HFFc6 (cell line): ENCODE data around the gene IREB2. TPM values are rescaled to one million over a fixed set of nuclear protein-coding genes. Genes with fewer than 3 reads are reported as not detected.

Source experiments
- DNase-seq: peaks from one replicate; pipeline ENCODE4 v3.0.0-alpha.2; 2018
- H3K27ac Mint-ChIP-seq: 2 replicates; pipeline ENCODE4 v1.8.0; 2020; ENCODE audit warnings: mild to moderate bottlenecking, mixed read lengths
- H3K27me3 Mint-ChIP-seq: 2 replicates; pipeline ENCODE4 v1.8.0; 2021; ENCODE audit warnings: mild to moderate bottlenecking, moderate library complexity, mixed read lengths; ENCODE audit not compliant: insufficient read depth
- H3K36me3 Mint-ChIP-seq: 2 replicates; pipeline ENCODE4 v1.8.0; 2021; ENCODE audit warnings: low read depth, mixed read lengths
- H3K4me1 Mint-ChIP-seq: 2 replicates; pipeline ENCODE4 v1.8.0; 2020; ENCODE audit warnings: low read depth, mixed read lengths
- H3K4me3 Mint-ChIP-seq: 2 replicates; pipeline ENCODE4 v1.8.0; 2020; ENCODE audit warnings: mild to moderate bottlenecking, moderate library complexity, mixed read lengths
- H3K9me3 Mint-ChIP-seq: 2 replicates; pipeline ENCODE4 v1.8.0; 2020; ENCODE audit warnings: mild to moderate bottlenecking, mixed read lengths
- CTCF ChIP-seq: fragments of 200-600 bp; sonication (generic); IDR thresholded peaks from 2 replicates; pipeline ENCODE4 v1.5.0; 2021; ENCODE audit warnings: antibody characterized with exemption, mild to moderate bottlenecking
- total RNA-seq, 6 experiments: library from RNA; stranded (reverse); fragmentation: NEBNext Ultra II Directional; extraction: Animal tissue kit (Norgen Biotek cat#: 25700); gene quantifications; 2 replicates in 1 of 6; 3 replicates in 5 of 6; pipeline ENCODE4 v1.2.3, GENCODE V29; 2021

Gene IREB2
- total RNA-seq, 6 experiments from 2014 or later: 35.8 to 42.5 (median 38.5) TPM

GRCh38 chr15:78394981-78395616, 42.9 kb upstream of the IREB2 start:
- H3K9me3 Mint-ChIP-seq: no peaks in the 10 kb centered on the region
- H3K36me3 Mint-ChIP-seq: no peaks in the 10 kb centered on the region
- TF ChIP-seq CTCF: no peak
- H3K27me3 Mint-ChIP-seq: peaks cover 46% of the 10 kb centered on the region
- H3K4me3 Mint-ChIP-seq: no peak overlapping the region
- DNase-seq: no peak
- H3K27ac Mint-ChIP-seq: no peak overlapping the region
- H3K4me1 Mint-ChIP-seq: peaks cover 22% of the 10 kb centered on the region

- no peak for DNase-seq
- peaks cover 46% of the 10 kb centered on the region for H3K27me3 Mint-ChIP-seq
- peaks cover 10% of the 10 kb centered on the region for H3K4me1 Mint-ChIP-seq
- no peaks in the 10 kb centered on the region for H3K9me3 Mint-ChIP-seq
- H3K27ac Mint-ChIP-seq: no peak overlapping the region
- no peak for TF ChIP-seq CTCF
- no peak overlapping the region for H3K4me3 Mint-ChIP-seq
- H3K36me3 Mint-ChIP-seq: no peaks in the 10 kb centered on the region
Observed at GRCh38 chr15:78396186-78396814, 41.7 kb upstream of the IREB2 start.

GRCh38 chr15:78396976-78397375, 41.0 kb upstream of the IREB2 start:
- no peaks in the 10 kb centered on the region for H3K36me3 Mint-ChIP-seq
- H3K27ac Mint-ChIP-seq: no peak overlapping the region
- H3K9me3 Mint-ChIP-seq: no peaks in the 10 kb centered on the region
- no peak overlapping the region for H3K4me3 Mint-ChIP-seq
- H3K27me3 Mint-ChIP-seq: peaks cover 52% of the 10 kb centered on the region
- DNase-seq: peak; percentile 20
- H3K4me1 Mint-ChIP-seq: peaks cover 7% of the 10 kb centered on the region; the same call in 1 of the 2 replicates
- peak; percentile 64 for TF ChIP-seq CTCF

- no peak overlapping the region for H3K4me3 Mint-ChIP-seq
- H3K27ac Mint-ChIP-seq: no peak overlapping the region
- no peaks in the 10 kb centered on the region for H3K9me3 Mint-ChIP-seq
- no peaks in the 10 kb centered on the region for H3K36me3 Mint-ChIP-seq
- peaks cover 7% of the 10 kb centered on the region; the same call in 1 of the 2 replicates for H3K4me1 Mint-ChIP-seq
- peaks cover 52% of the 10 kb centered on the region for H3K27me3 Mint-ChIP-seq
- no peak for DNase-seq
- TF ChIP-seq CTCF: no peak
Observed at GRCh38 chr15:78397382-78397781, 40.6 kb upstream of the IREB2 start.

GRCh38 chr15:78398076-78398825, 39.8 kb upstream of the IREB2 start:
- H3K36me3 Mint-ChIP-seq: no peaks in the 10 kb centered on the region
- no peak for TF ChIP-seq CTCF
- no peak overlapping the region for H3K27ac Mint-ChIP-seq
- peaks cover 7% of the 10 kb centered on the region; the same call in 1 of the 2 replicates for H3K4me1 Mint-ChIP-seq
- H3K4me3 Mint-ChIP-seq: no peak overlapping the region
- no peak for DNase-seq
- peaks cover 51% of the 10 kb centered on the region for H3K27me3 Mint-ChIP-seq
- no peaks in the 10 kb centered on the region for H3K9me3 Mint-ChIP-seq
